Stimulated activated CD4-positive, alpha-beta T cell treated with anti-CD3 and anti-CD28 coated beads, Interleukin-4, amount 100 ng/mL, for 24 hours (primary cell): ENCODE data around the gene PDE10A.

ENCODE experiments used
- DNase-seq: peaks from one replicate; pipeline ENCODE4 v3.0.0-alpha.2; 2020

The PDE10A gene

GRCh38 chr6:165325609-165326008, 337.4 kb downstream of the PDE10A start:
- DNase-seq: no peak

- DNase-seq: no peak
These were observed 341.4 kb downstream of the PDE10A start for GRCh38 chr6:165321555-165322145.

- no peak for DNase-seq
These were observed 341.9 kb downstream of the PDE10A start for GRCh38 chr6:165321150-165321549.

GRCh38 chr6:165317723-165318122, 345.3 kb downstream of the PDE10A start:
- DNase-seq: no peak

- no peak for DNase-seq
These were observed 353.9 kb downstream of the PDE10A start, which contains the start of gene C6orf118 for GRCh38 chr6:165308926-165309731. Gene C6orf118 (minus strand): TSS chr6:165309605. CDS start chr6:165309586, 19 bp downstream.

GRCh38 chr6:165306955-165307354, 356.1 kb downstream of the PDE10A start:
- no peak for DNase-seq

GRCh38 chr6:165301372-165302246, 361.4 kb downstream of the PDE10A start:
- no peak for DNase-seq

GRCh38 chr6:165300422-165300936, 362.6 kb downstream of the PDE10A start:
- no peak for DNase-seq

- no peak for DNase-seq
These were observed 364.2 kb downstream of the PDE10A start for GRCh38 chr6:165298875-165299274.

GRCh38 chr6:165298402-165298801, 364.6 kb downstream of the PDE10A start:
- no peak for DNase-seq

- DNase-seq: no peak
These were observed 370.4 kb downstream of the PDE10A start for GRCh38 chr6:165292657-165293056.
